K562 (cell line): ENCODE measurements around the gene FTH1. TPM values are rescaled to one million over a fixed set of nuclear protein-coding genes. Genes with fewer than 3 reads are reported as not detected.
A peak's percentile ranks its signal among the peaks of the same experiment; 100 is the strongest.

Experiments
- CBX1 ChIP-seq: sonication (generic); IDR thresholded peaks from 2 replicates; pipeline ENCODE4 v1.6.1; 2016; ENCODE audit warnings: antibody characterized with exemption, low read depth, mild to moderate bottlenecking
- CEBPB ChIP-seq: fragments of 450-650 bp; IDR thresholded peaks from 2 replicates; pipeline ENCODE4 v1.6.1; 2016; ENCODE audit warnings: missing genetic modification characterization, missing compliant biosample characterization
- DACH1 ChIP-seq: fragments of 450-650 bp; IDR thresholded peaks from 2 replicates; pipeline ENCODE4 v1.6.1; 2018; ENCODE audit not compliant: partially characterized antibody
- DNMT1 ChIP-seq: fragments of 450-650 bp; IDR thresholded peaks from 2 replicates; pipeline ENCODE4 v1.6.1; 2016; ENCODE audit warnings: antibody characterized with exemption, mild to moderate bottlenecking
- E2F1 ChIP-seq: sonication (generic); formaldehyde crosslinking; IDR thresholded peaks from 2 replicates; pipeline ENCODE4 v1.8.1; 2023; ENCODE audit warnings: mild to moderate bottlenecking, missing genetic modification reagents, moderate library complexity
- HDAC1 ChIP-seq, 2 experiments: fragments of 450-650 bp; IDR thresholded peaks; 2 replicates each; pipeline ENCODE4 v1.6.1; 2016 to 2017; ENCODE audit warnings: inconsistent platforms in 1 of 2, mild to moderate bottlenecking in 1 of 2, moderate library complexity in 1 of 2
- HDAC8 ChIP-seq: fragments of 450-650 bp; IDR thresholded peaks from 2 replicates; pipeline ENCODE4 v1.6.1; 2016; ENCODE audit warnings: mild to moderate bottlenecking, missing genetic modification characterization, moderate library complexity, missing compliant biosample characterization
- ILF3 ChIP-seq: fragments of 450-650 bp; IDR thresholded peaks from 2 replicates; pipeline ENCODE4 v1.6.1; 2018; ENCODE audit warnings: antibody characterized with exemption, mild to moderate bottlenecking, moderate library complexity, borderline replicate concordance
- MAFG ChIP-seq: fragments of 450-650 bp; conservative IDR thresholded peaks from 2 replicates; pipeline ENCODE4 v1.6.1; 2016; ENCODE audit warnings: missing genetic modification characterization, missing compliant biosample characterization
- MYC ChIP-seq, 2 experiments: fragments of 250-450 bp in 1 of 2; sonication (Bioruptor Pico) in 1 of 2; IDR thresholded peaks; 2 replicates each; pipeline versions ENCODE4 v1.5.1 to v1.6.1; 2012 to 2021; ENCODE audit warnings: low read depth in 2 of 2, borderline replicate concordance in 1 of 2, improper control_type of control experiment in 1 of 2, low read length in 1 of 2, mild to moderate bottlenecking in 1 of 2, moderate library complexity in 1 of 2
- PPARD ChIP-seq: fragments of 250-450 bp; sonication (Bioruptor Pico); IDR thresholded peaks from 2 replicates; pipeline ENCODE4 v1.8.0; 2022; ENCODE audit warnings: inconsistent platforms, mild to moderate bottlenecking, moderate library complexity
- RBBP5 ChIP-seq: fragments of 200-600 bp; sonication (generic); IDR thresholded peaks from 2 replicates; pipeline ENCODE4 v1.6.1; 2012; ENCODE audit warnings: borderline replicate concordance, mild to moderate bottlenecking, low read length, control low read depth, inconsistent platforms; ENCODE audit not compliant: insufficient read depth, poor library complexity, severe bottlenecking
- RREB1 ChIP-seq: fragments of 250-450 bp; sonication (Bioruptor Pico); IDR thresholded peaks from 2 replicates; pipeline ENCODE4 v1.4.0; 2020
- SMARCC2 ChIP-seq: fragments of 450-650 bp; IDR thresholded peaks from 2 replicates; pipeline ENCODE4 v1.6.1; 2017; ENCODE audit warnings: antibody characterized with exemption, moderate library complexity, mild to moderate bottlenecking, low read depth
- SP1 ChIP-seq: sonication (generic); formaldehyde crosslinking; IDR thresholded peaks from 2 replicates; pipeline ENCODE4 v1.8.1; 2022; ENCODE audit warnings: mild to moderate bottlenecking, missing genetic modification reagents
- THAP7 ChIP-seq: fragments of 250-450 bp; sonication (Bioruptor Pico); IDR thresholded peaks from 2 replicates; pipeline ENCODE4 v1.5.0; 2021
- ZBTB7A ChIP-seq: IDR thresholded peaks from 2 replicates; pipeline ENCODE4 v1.6.1; 2011; ENCODE audit warnings: low read depth, mild to moderate bottlenecking, low read length, moderate library complexity, borderline replicate concordance; ENCODE audit not compliant: control insufficient read depth
- ZNF197 ChIP-seq: fragments of 200-800 bp; sonication (Bioruptor generic); IDR thresholded peaks from 2 replicates; pipeline ENCODE4 v1.6.1; 2016; ENCODE audit warnings: low read depth, missing genetic modification characterization, missing compliant biosample characterization
- ZNF263 ChIP-seq: sonication (generic); formaldehyde crosslinking; IDR thresholded peaks from 2 replicates; pipeline ENCODE4 v1.8.0; 2022; ENCODE audit warnings: mild to moderate bottlenecking, missing genetic modification reagents, borderline replicate concordance
- ZNF3 ChIP-seq: fragments of 250-450 bp; sonication (Bioruptor Pico); IDR thresholded peaks from 2 replicates; pipeline ENCODE4 v1.5.0; 2021; ENCODE audit warnings: mild to moderate bottlenecking, moderate library complexity
- ZNF445 ChIP-seq: fragments of 250-450 bp; sonication (Bioruptor Pico); IDR thresholded peaks from 2 replicates; pipeline ENCODE4 v1.4.0; 2020; ENCODE audit warnings: low read depth, mild to moderate bottlenecking, moderate library complexity
- ZNF696 ChIP-seq: fragments of 250-450 bp; sonication (Bioruptor Pico); conservative IDR thresholded peaks from 2 replicates; pipeline ENCODE4 v1.4.0; 2020; ENCODE audit warnings: mild to moderate bottlenecking, moderate library complexity
- ZSCAN29 ChIP-seq: fragments of 450-650 bp; IDR thresholded peaks from 2 replicates; pipeline ENCODE4 v1.6.1; 2017
- polyA plus RNA-seq, 8 experiments: library from polyadenylated mRNA; depleted of rRNA in 4 of 8; stranded (reverse) in 5 of 8; unstranded in 3 of 8; fragments of >200 nt; fragmentation: Nextera tagmentation in 2 of 8; fragmentation: Illumina TruSeq in 1 of 8; extraction: Ambion mirVana in 2 of 8; extraction: Trizol in 1 of 8; gene quantifications; 2 replicates each; pipeline versions ENCODE4 v1.2.1 to v1.2.3, GENCODE V29; 2011 to 2014; ENCODE audit warnings: inconsistent platforms in 1 of 8, missing spikeins in 1 of 8
- total RNA-seq, 7 experiments: library from RNA; depleted of rRNA in 6 of 7; stranded (reverse); fragments of >200 nt in 6 of 7; fragmentation: Illumina TruSeq in 2 of 7; extraction: Trizol in 2 of 7; gene quantifications; 2 replicates each; pipeline versions ENCODE4 v1.2.1 to v1.2.3, GENCODE V29; 2011 to 2021; ENCODE audit warnings: low replicate concordance in 1 of 7

FTH1 gene
- total and polyA plus RNA-seq, 9 of the 15 experiments (the other 6 are each of a cell fraction or from before 2014, with no cell fraction given), result 370 to 3,146 (median 802) TPM

- TF ChIP-seq ILF3 (no peak), ZSCAN29 (no peak), PPARD (CRISPR knock-in tag) (no peak), DNMT1 (no peak), CBX1 (no peak), E2F1 (CRISPR knock-in tag) (no peak), ZNF3 (CRISPR knock-in tag) (no peak), DACH1 (no peak), ZNF263 (CRISPR knock-in tag) (no peak), HDAC8 (tag) (no peak), MYC (IDR thresholded peaks at IDR 0.05; ENCODE audit: low read depth, low read length) (no peak), MYC (CRISPR knock-in tag; IDR thresholded peaks at IDR 0.05; ENCODE audit: borderline replicate concordance, low read depth) (no peak), SP1 (CRISPR knock-in tag) (no peak), SMARCC2 (0 out of 2 replicates have a peak, but pooled peaks have one; percentile 37), ZNF197 (CRISPR knock-in tag) (no peak), ZNF696 (CRISPR knock-in tag) (no peak), CEBPB (peak; percentile 76), HDAC1 (IDR thresholded peaks at IDR 0.05) (no peak), ZBTB7A (no peak), THAP7 (CRISPR knock-in tag) (no peak), RBBP5 (no peak), ZNF445 (CRISPR knock-in tag) (no peak), RREB1 (CRISPR knock-in tag) (no peak), MAFG (no peak)
Measured at GRCh38 chr11:61959114-61959513, 8.3 kb downstream of the FTH1 start (continued).
